Measurements from ENCODE around the gene NCAM2.

NCAM2 gene

GRCh38 chr21:20997636-20998455 is at the start of gene NCAM2:
Gene NCAM2, plus strand, starts transcription at chr21:20998409.
- no peak for TF ChIP-seq GATA3 (IDR thresholded peaks at IDR 0.05; ENCODE audit: low read depth, low read length)
- peak; percentile 78 for TF ChIP-seq GATA2 (IDR thresholded peaks at IDR 0.05; ENCODE audit: low read depth, low read length)

GRCh38 chr21:20949884-20950283 is 48.3 kb upstream of the NCAM2 start:
- no peak for TF ChIP-seq GATA2 (IDR thresholded peaks at IDR 0.05; ENCODE audit: low read depth, low read length)
- TF ChIP-seq GATA3 (IDR thresholded peaks at IDR 0.05; ENCODE audit: low read depth, low read length), result no peak

GRCh38 chr21:20965816-20966215 is 32.4 kb upstream of the NCAM2 start:
- TF ChIP-seq GATA2 (IDR thresholded peaks at IDR 0.05; ENCODE audit: low read depth, low read length) (no peak), GATA3 (IDR thresholded peaks at IDR 0.05; ENCODE audit: low read depth, low read length) (no peak)

GRCh38 chr21:20968391-20968790 is 29.8 kb upstream of the NCAM2 start:
- no peak for TF ChIP-seq GATA3 (IDR thresholded peaks at IDR 0.05; ENCODE audit: low read depth, low read length)
- no peak for TF ChIP-seq GATA2 (IDR thresholded peaks at IDR 0.05; ENCODE audit: low read depth, low read length)

- TF ChIP-seq GATA3 (IDR thresholded peaks at IDR 0.05; ENCODE audit: low read depth, low read length) (no peak), GATA2 (IDR thresholded peaks at IDR 0.05; ENCODE audit: low read depth, low read length) (no peak)
These were observed 27.5 kb upstream of the NCAM2 start for GRCh38 chr21:20970691-20971090.

GRCh38 chr21:20971296-20971921 is 26.8 kb upstream of the NCAM2 start:
- TF ChIP-seq GATA3 (IDR thresholded peaks at IDR 0.05; ENCODE audit: low read depth, low read length) (no peak), GATA2 (IDR thresholded peaks at IDR 0.05; ENCODE audit: low read depth, low read length) (no peak)

- no peak for TF ChIP-seq GATA2 (IDR thresholded peaks at IDR 0.05; ENCODE audit: low read depth, low read length)
These were observed 3.4 kb upstream of the NCAM2 start for GRCh38 chr21:20994790-20995189.

GRCh38 chr21:20996421-20997310 is 1.5 kb upstream of the NCAM2 start:
- TF ChIP-seq GATA2 (IDR thresholded peaks at IDR 0.05; ENCODE audit: low read depth, low read length) (no peak), GATA3 (IDR thresholded peaks at IDR 0.05; ENCODE audit: low read depth, low read length) (no peak)

- no peak for TF ChIP-seq GATA2 (IDR thresholded peaks at IDR 0.05; ENCODE audit: low read depth, low read length)
- TF ChIP-seq GATA3 (IDR thresholded peaks at IDR 0.05; ENCODE audit: low read depth, low read length), result no peak
These were observed 936 bp upstream of the NCAM2 start for GRCh38 chr21:20997311-20997635.

- no peak for TF ChIP-seq GATA3 (IDR thresholded peaks at IDR 0.05; ENCODE audit: low read depth, low read length)
- TF ChIP-seq GATA2 (IDR thresholded peaks at IDR 0.05; ENCODE audit: low read depth, low read length), result no peak
These were observed 214 bp downstream of the NCAM2 start for GRCh38 chr21:20998456-20998789.

- TF ChIP-seq GATA3 (IDR thresholded peaks at IDR 0.05; ENCODE audit: low read depth, low read length) (no peak), GATA2 (IDR thresholded peaks at IDR 0.05; ENCODE audit: low read depth, low read length) (no peak)
These were observed 677 bp downstream of the NCAM2 start for GRCh38 chr21:20998886-20999285.

GRCh38 chr21:20999659-21000058 is 1.4 kb downstream of the NCAM2 start:
- TF ChIP-seq GATA2 (IDR thresholded peaks at IDR 0.05; ENCODE audit: low read depth, low read length) (no peak), GATA3 (IDR thresholded peaks at IDR 0.05; ENCODE audit: low read depth, low read length) (no peak)

- no peak for TF ChIP-seq GATA2 (IDR thresholded peaks at IDR 0.05; ENCODE audit: low read depth, low read length)
- TF ChIP-seq GATA3 (IDR thresholded peaks at IDR 0.05; ENCODE audit: low read depth, low read length), result no peak
These were observed 2.5 kb downstream of the NCAM2 start for GRCh38 chr21:21000591-21001175.

GRCh38 chr21:21001591-21002100 is 3.4 kb downstream of the NCAM2 start:
- TF ChIP-seq GATA3 (IDR thresholded peaks at IDR 0.05; ENCODE audit: low read depth, low read length), result no peak
- TF ChIP-seq GATA2 (IDR thresholded peaks at IDR 0.05; ENCODE audit: low read depth, low read length), result no peak

All from SH-SY5Y (cell line).